ENCODE data around the gene TMED10. TPM values are rescaled to one million over a fixed set of nuclear protein-coding genes. Genes with fewer than 3 reads are reported as not detected.

Gene TMED10
- total RNA-seq, 1 experiment from 2014 or later: 253 TPM

DNA sequence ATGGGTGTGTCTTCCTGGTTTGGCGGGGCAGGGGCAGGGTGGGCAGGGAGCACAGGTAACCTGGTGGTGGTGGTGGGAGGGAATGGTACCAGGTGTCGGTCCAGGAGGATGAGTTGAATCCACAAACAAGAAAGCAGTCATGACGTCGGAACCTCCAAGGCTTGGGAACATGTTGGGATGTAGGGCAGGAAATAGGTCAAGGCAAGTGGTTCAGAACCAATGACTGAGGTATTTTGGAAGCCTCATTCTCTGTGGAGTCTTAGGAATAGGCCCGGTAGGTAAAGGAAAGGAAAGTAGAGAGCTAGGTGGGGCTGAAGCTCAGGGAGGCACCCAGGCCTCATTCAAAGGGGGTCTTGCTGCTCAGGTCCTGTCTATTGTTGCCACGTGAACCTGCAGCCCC, 39.1 kb upstream of the TMED10 start:
- Histone ChIP-seq H3K27ac (ENCODE audit: low read length) (no peak overlapping the region), H3K36me3 (ENCODE audit: low read depth, low read length) (no peaks in the 10 kb centered on the region), H3K9ac (ENCODE audit: low read length) (no peak overlapping the region), H4K20me1 (ENCODE audit: low read length) (no peaks in the 10 kb centered on the region), H2AFZ (ENCODE audit: low read length) (no peak overlapping the region), H3K4me1 (ENCODE audit: insufficient read depth, low read length) (no peaks in the 10 kb centered on the region), H3K79me2 (ENCODE audit: low read length) (no peaks in the 10 kb centered on the region), H3K4me2 (ENCODE audit: low read length) (no peak overlapping the region), H3K9me2 (replicated peaks; ENCODE audit: low read length) (no peaks in the 10 kb centered on the region), H3K9me3 (ENCODE audit: low read length) (no peaks in the 10 kb centered on the region), H3K4me3 (ENCODE audit: low read length) (no peak overlapping the region), H3K27me3 (ENCODE audit: low read length) (no peaks in the 10 kb centered on the region), H3F3A (ENCODE audit: low read length, unreplicated experiment) (no peaks in the 10 kb centered on the region)
- DNase-seq: no peak
- intact Hi-C loops (cut with micrococcal nuclease): no loop called here
- CTCF ChIA-PET: no interaction called here
- no peak for ATAC-seq
- TF ChIP-seq EZH2phosphoT487 (IDR thresholded peaks at IDR 0.05; ENCODE audit: borderline replicate concordance, low read length) (no peak), EZH2 (IDR thresholded peaks at IDR 0.05; ENCODE audit: low read length, unreplicated experiment) (no peak)
- TF ChIP-seq, protein P1, sequence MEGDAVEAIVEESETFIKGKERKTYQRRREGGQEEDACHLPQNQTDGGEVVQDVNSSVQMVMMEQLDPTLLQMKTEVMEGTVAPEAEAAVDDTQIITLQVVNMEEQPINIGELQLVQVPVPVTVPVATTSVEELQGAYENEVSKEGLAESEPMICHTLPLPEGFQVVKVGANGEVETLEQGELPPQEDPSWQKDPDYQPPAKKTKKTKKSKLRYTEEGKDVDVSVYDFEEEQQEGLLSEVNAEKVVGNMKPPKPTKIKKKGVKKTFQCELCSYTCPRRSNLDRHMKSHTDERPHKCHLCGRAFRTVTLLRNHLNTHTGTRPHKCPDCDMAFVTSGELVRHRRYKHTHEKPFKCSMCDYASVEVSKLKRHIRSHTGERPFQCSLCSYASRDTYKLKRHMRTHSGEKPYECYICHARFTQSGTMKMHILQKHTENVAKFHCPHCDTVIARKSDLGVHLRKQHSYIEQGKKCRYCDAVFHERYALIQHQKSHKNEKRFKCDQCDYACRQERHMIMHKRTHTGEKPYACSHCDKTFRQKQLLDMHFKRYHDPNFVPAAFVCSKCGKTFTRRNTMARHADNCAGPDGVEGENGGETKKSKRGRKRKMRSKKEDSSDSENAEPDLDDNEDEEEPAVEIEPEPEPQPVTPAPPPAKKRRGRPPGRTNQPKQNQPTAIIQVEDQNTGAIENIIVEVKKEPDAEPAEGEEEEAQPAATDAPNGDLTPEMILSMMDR (conservative IDR thresholded peaks at IDR 0.05; ENCODE audit: low read depth, low read length): no peak
- BruUV-seq (replicated peaks): no TSS peak
- POLR2A ChIA-PET (ENCODE audit: unreplicated experiment): no interaction called here

DNA sequence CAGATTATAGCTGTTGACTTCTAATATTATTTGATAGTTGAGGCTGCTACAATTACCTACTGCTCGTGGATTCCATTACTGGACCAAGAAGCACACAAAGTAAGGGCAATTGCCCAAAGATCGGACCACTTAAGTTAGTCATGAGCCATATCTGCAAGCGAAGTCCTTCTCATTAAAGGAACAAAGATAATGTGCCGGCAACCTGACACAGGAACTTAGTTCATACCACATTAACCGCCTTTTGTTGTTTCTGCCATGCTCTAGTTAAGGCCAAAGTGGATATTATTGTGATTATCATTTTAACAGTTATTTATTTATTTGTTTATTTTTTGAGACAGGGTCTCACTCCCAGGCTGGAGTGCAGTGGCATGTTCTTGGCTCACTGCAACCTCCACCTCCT, 38.1 kb upstream of the TMED10 start:
- ATAC-seq (no peak), DNase-seq (no peak)
- ChIA-PET CTCF (interaction anchor here (0.9 kb wide), 1 partner anchor 10 kb away, joined by 5 read pairs; no protein-coding TSS in a partner anchor), POLR2A (ENCODE audit: unreplicated experiment) (no interaction called here)
- Histone ChIP-seq H3K27me3 (ENCODE audit: low read length) (no peaks in the 10 kb centered on the region), H3K9ac (ENCODE audit: low read length) (no peak overlapping the region), H3K27ac (ENCODE audit: low read length) (no peak overlapping the region), H3K4me2 (ENCODE audit: low read length) (no peak overlapping the region), H3K4me3 (ENCODE audit: low read length) (no peak overlapping the region), H3K4me1 (ENCODE audit: insufficient read depth, low read length) (no peaks in the 10 kb centered on the region), H3F3A (ENCODE audit: low read length, unreplicated experiment) (no peaks in the 10 kb centered on the region), H3K36me3 (ENCODE audit: low read depth, low read length) (no peaks in the 10 kb centered on the region), H2AFZ (ENCODE audit: low read length) (no peak overlapping the region), H3K9me3 (ENCODE audit: low read length) (no peaks in the 10 kb centered on the region), H3K9me2 (replicated peaks; ENCODE audit: low read length) (no peaks in the 10 kb centered on the region), H4K20me1 (ENCODE audit: low read length) (no peaks in the 10 kb centered on the region), H3K79me2 (ENCODE audit: low read length) (no peaks in the 10 kb centered on the region)
- no peak for TF ChIP-seq EZH2phosphoT487 (IDR thresholded peaks at IDR 0.05; ENCODE audit: borderline replicate concordance, low read length)
- TF ChIP-seq EZH2 (IDR thresholded peaks at IDR 0.05; ENCODE audit: low read length, unreplicated experiment): no peak
- TF ChIP-seq, protein P1 (conservative IDR thresholded peaks at IDR 0.05; ENCODE audit: low read depth, low read length): no peak
- intact Hi-C loops (cut with micrococcal nuclease): no loop called here
- BruUV-seq (replicated peaks): no TSS peak

DNA sequence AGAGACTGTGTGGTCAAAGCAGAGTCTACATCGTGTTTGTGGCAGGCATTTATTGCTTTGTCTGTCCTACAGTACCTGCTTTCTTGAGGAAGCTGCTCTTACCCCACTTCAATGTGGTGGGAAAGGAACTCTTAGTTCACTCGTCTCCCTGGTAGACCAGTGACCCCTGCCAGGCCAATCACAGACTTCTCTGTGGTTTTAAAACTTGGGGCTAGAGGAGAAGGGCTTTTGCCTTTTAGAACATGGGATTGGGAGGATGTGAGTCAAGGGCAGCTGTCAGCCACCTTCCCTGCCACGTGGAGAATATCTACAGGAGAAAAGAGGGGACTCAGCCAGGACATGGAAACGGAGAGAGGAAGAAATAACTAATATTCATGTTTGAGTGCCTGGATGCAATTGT, 36.8 kb upstream of the TMED10 start:
- Histone ChIP-seq H4K20me1 (ENCODE audit: low read length) (no peaks in the 10 kb centered on the region), H3K79me2 (ENCODE audit: low read length) (no peaks in the 10 kb centered on the region), H3K9me2 (replicated peaks; ENCODE audit: low read length) (no peaks in the 10 kb centered on the region), H3K27me3 (ENCODE audit: low read length) (no peaks in the 10 kb centered on the region), H3K9me3 (ENCODE audit: low read length) (no peaks in the 10 kb centered on the region), H3K4me3 (ENCODE audit: low read length) (no peak overlapping the region), H2AFZ (ENCODE audit: low read length) (no peak overlapping the region), H3K4me2 (ENCODE audit: low read length) (no peak overlapping the region), H3K9ac (ENCODE audit: low read length) (no peak overlapping the region), H3F3A (ENCODE audit: low read length, unreplicated experiment) (no peaks in the 10 kb centered on the region), H3K27ac (ENCODE audit: low read length) (no peak overlapping the region), H3K36me3 (ENCODE audit: low read depth, low read length) (no peaks in the 10 kb centered on the region), H3K4me1 (ENCODE audit: insufficient read depth, low read length) (no peaks in the 10 kb centered on the region)
- CTCF ChIA-PET: no interaction called here
- no TSS peak for BruUV-seq (replicated peaks)
- DNase-seq (no peak), ATAC-seq (no peak)
- intact Hi-C loops (cut with micrococcal nuclease): no loop called here
- POLR2A ChIA-PET (ENCODE audit: unreplicated experiment): no interaction called here
- TF ChIP-seq EZH2 (IDR thresholded peaks at IDR 0.05; ENCODE audit: low read length, unreplicated experiment) (no peak), EZH2phosphoT487 (IDR thresholded peaks at IDR 0.05; ENCODE audit: borderline replicate concordance, low read length) (no peak)
- TF ChIP-seq, protein P1 (conservative IDR thresholded peaks at IDR 0.05; ENCODE audit: low read depth, low read length): no peak
